GM18526 (cell line): ENCODE data around the gene MGAT4A.

Source experiments
- POLR2A ChIP-seq: IDR thresholded peaks from 3 replicates; pipeline ENCODE4 v1.6.1; 2011; ENCODE audit not compliant: insufficient read length; ENCODE audit errors: extremely low read depth

Gene MGAT4A

GRCh38 chr2:98573426-98573825 is 157.5 kb downstream of the MGAT4A start:
- TF ChIP-seq POLR2A = no peak

GRCh38 chr2:98572676-98573075 is 158.3 kb downstream of the MGAT4A start:
- no peak for TF ChIP-seq POLR2A

GRCh38 chr2:98572211-98572610 is 158.7 kb downstream of the MGAT4A start:
- no peak for TF ChIP-seq POLR2A

- TF ChIP-seq POLR2A = no peak
Measured at GRCh38 chr2:98571796-98572195, 159.1 kb downstream of the MGAT4A start.

- no peak for TF ChIP-seq POLR2A
Measured at GRCh38 chr2:98571121-98571701, 159.7 kb downstream of the MGAT4A start.

GRCh38 chr2:98570356-98570755 is 160.6 kb downstream of the MGAT4A start:
- no peak for TF ChIP-seq POLR2A

GRCh38 chr2:98569915-98570314 is 161.0 kb downstream of the MGAT4A start:
- no peak for TF ChIP-seq POLR2A

GRCh38 chr2:98569197-98569793 is 161.6 kb downstream of the MGAT4A start:
- no peak for TF ChIP-seq POLR2A
